BLaER1 (cell line): ENCODE data around the gene PRKAG2.
"Not testable (repeated sequence)": the region's sequence is repeated elsewhere in the genome, so short reads cannot be mapped to it uniquely, and the experiment has no call there.

Experiments
- H3K27ac ChIP-seq: shearing (Covaris generic); formaldehyde crosslinking; 2 replicates; pipeline ENCODE4 v1.8.1; 2022
- H3K27me3 ChIP-seq: shearing (Covaris generic); formaldehyde crosslinking; 2 replicates; pipeline ENCODE4 v1.8.1; 2022
- H3K36me3 ChIP-seq: shearing (Covaris generic); formaldehyde crosslinking; 2 replicates; pipeline ENCODE4 v1.8.1; 2022
- H3K4me1 ChIP-seq: shearing (Covaris generic); formaldehyde crosslinking; 2 replicates; pipeline ENCODE4 v1.8.1; 2022
- H3K4me2 ChIP-seq: shearing (Covaris generic); formaldehyde crosslinking; 2 replicates; pipeline ENCODE4 v1.8.1; 2022
- H3K4me3 ChIP-seq: shearing (Covaris generic); formaldehyde crosslinking; 2 replicates; pipeline ENCODE4 v1.8.1; 2022
- H3K9ac ChIP-seq: shearing (Covaris generic); formaldehyde crosslinking; 2 replicates; pipeline ENCODE4 v1.8.1; 2022
- H3K9me3 ChIP-seq: shearing (Covaris generic); formaldehyde crosslinking; 2 replicates; pipeline ENCODE4 v1.8.1; 2022
- H4K20me1 ChIP-seq: shearing (Covaris generic); formaldehyde crosslinking; 2 replicates; pipeline ENCODE4 v1.8.1; 2022
- Cebpa-rat ChIP-seq: shearing (Covaris generic); IDR thresholded peaks from 2 replicates; pipeline ENCODE4 v1.8.1; 2022

PRKAG2 gene

GRCh38 chr7:151783958-151784575 is 92.8 kb downstream of the PRKAG2 start:
- no peak overlapping the region for H3K4me3 ChIP-seq
- H3K4me1 ChIP-seq = peaks cover 19% of the 10 kb centered on the region
- 0 out of 2 replicates have a peak, but pooled peaks cover 3% of the 10 kb centered on the region for H3K9me3 ChIP-seq
- no peak for TF ChIP-seq Cebpa-rat
- H3K4me2 ChIP-seq = no peak overlapping the region
- H4K20me1 ChIP-seq = no peaks in the 10 kb centered on the region
- no peaks in the 10 kb centered on the region for H3K27me3 ChIP-seq
- no peak overlapping the region for H3K27ac ChIP-seq
- H3K9ac ChIP-seq = no peak overlapping the region
- H3K36me3 ChIP-seq = peaks cover 6% of the 10 kb centered on the region; the same call in 1 of the 2 replicates

GRCh38 chr7:151782598-151783448 is 94.1 kb downstream of the PRKAG2 start:
- peaks cover 13% of the 10 kb centered on the region for H3K36me3 ChIP-seq
- TF ChIP-seq Cebpa-rat = no peak
- H3K4me3 ChIP-seq = peak overlapping the region; percentile 39
- H3K9me3 ChIP-seq = peaks cover 10% of the 10 kb centered on the region
- 0 out of 2 replicates have a peak overlapping the region, but pooled peaks have one; percentile 11 for H3K27ac ChIP-seq
- peak overlapping the region; percentile 71 for H3K4me2 ChIP-seq
- H3K4me1 ChIP-seq = peaks cover 25% of the 10 kb centered on the region
- no peaks in the 10 kb centered on the region for H3K27me3 ChIP-seq
- no peak overlapping the region; the same call in 1 of the 2 replicates for H3K9ac ChIP-seq
- H4K20me1 ChIP-seq = no peaks in the 10 kb centered on the region

- peaks cover 16% of the 10 kb centered on the region for H3K36me3 ChIP-seq
- peaks cover 28% of the 10 kb centered on the region for H3K4me1 ChIP-seq
- H4K20me1 ChIP-seq, H3K4me3 ChIP-seq, H3K9ac ChIP-seq, H3K27ac ChIP-seq, H3K27me3 ChIP-seq: not testable (repeated sequence)
- H3K9me3 ChIP-seq = peaks cover 15% of the 10 kb centered on the region
- H3K4me2 ChIP-seq = peak overlapping the region; percentile 71
Observed at GRCh38 chr7:151782256-151782597, 94.7 kb downstream of the PRKAG2 start.

- Histone ChIP-seq H3K4me1 (peaks cover 38% of the 10 kb centered on the region), H3K4me3 (no peak overlapping the region), H3K36me3 (peaks cover 16% of the 10 kb centered on the region), H3K9me3 (peaks cover 15% of the 10 kb centered on the region), H3K27me3 (no peaks in the 10 kb centered on the region), H3K27ac (no peak overlapping the region), H4K20me1 (no peaks in the 10 kb centered on the region), H3K9ac (no peak overlapping the region), H3K4me2 (no peak overlapping the region)
- no peak for TF ChIP-seq Cebpa-rat
Observed at GRCh38 chr7:151781161-151781845, 95.6 kb downstream of the PRKAG2 start.

- H3K36me3 ChIP-seq = peaks cover 12% of the 10 kb centered on the region
- TF ChIP-seq Cebpa-rat = no peak
Observed at GRCh38 chr7:151780631-151781030, 96.3 kb downstream of the PRKAG2 start.

GRCh38 chr7:151779678-151780077 is 97.2 kb downstream of the PRKAG2 start:
- Histone ChIP-seq H3K27me3 (no peaks in the 10 kb centered on the region), H4K20me1 (no peaks in the 10 kb centered on the region), H3K4me1 (peaks cover 54% of the 10 kb centered on the region), H3K27ac (no peak overlapping the region), H3K4me2 (peak overlapping the region; percentile 52), H3K36me3 (peaks cover 12% of the 10 kb centered on the region), H3K9ac (peak overlapping the region; percentile 23; the same call in 1 of the 2 replicates), H3K9me3 (peaks cover 15% of the 10 kb centered on the region), H3K4me3 (no peak overlapping the region)
- TF ChIP-seq Cebpa-rat = no peak

More at GRCh38 chr7:151780631-151781030, 96.3 kb downstream of the PRKAG2 start:
- H3K27ac ChIP-seq = no peak overlapping the region
- H3K4me2 ChIP-seq = no peak overlapping the region
- H3K27me3 ChIP-seq = no peaks in the 10 kb centered on the region
- peaks cover 15% of the 10 kb centered on the region for H3K9me3 ChIP-seq
- H4K20me1 ChIP-seq = no peaks in the 10 kb centered on the region
- H3K4me3 ChIP-seq = no peak overlapping the region
- peaks cover 44% of the 10 kb centered on the region for H3K4me1 ChIP-seq
- H3K9ac ChIP-seq = no peak overlapping the region

- H3K4me1 ChIP-seq = peaks cover 57% of the 10 kb centered on the region
- H3K4me2 ChIP-seq = peak overlapping the region; percentile 52
- no peaks in the 10 kb centered on the region for H3K27me3 ChIP-seq
- no peak overlapping the region for H3K4me3 ChIP-seq
- H3K9me3 ChIP-seq = peaks cover 15% of the 10 kb centered on the region
- H4K20me1 ChIP-seq = no peaks in the 10 kb centered on the region
- no peak overlapping the region for H3K27ac ChIP-seq
- H3K9ac ChIP-seq = peak overlapping the region; percentile 23; the same call in 1 of the 2 replicates
- peaks cover 12% of the 10 kb centered on the region for H3K36me3 ChIP-seq
- TF ChIP-seq Cebpa-rat = no peak
Observed at GRCh38 chr7:151779255-151779654, 97.7 kb downstream of the PRKAG2 start.

- Histone ChIP-seq H3K4me1 (peaks cover 55% of the 10 kb centered on the region), H3K9me3 (peaks cover 15% of the 10 kb centered on the region)
Observed at GRCh38 chr7:151777908-151778670, 98.8 kb downstream of the PRKAG2 start.

GRCh38 chr7:151777495-151777880 is 99.4 kb downstream of the PRKAG2 start:
- H3K27me3 ChIP-seq = no peaks in the 10 kb centered on the region
- no peak overlapping the region for H3K9ac ChIP-seq
- H4K20me1 ChIP-seq = no peaks in the 10 kb centered on the region
- H3K27ac ChIP-seq = peak overlapping the region; percentile 67; the same call in 1 of the 2 replicates
- no peak for TF ChIP-seq Cebpa-rat
- H3K4me1 ChIP-seq = peaks cover 49% of the 10 kb centered on the region
- peak overlapping the region; percentile 81; the same call in 1 of the 2 replicates for H3K4me2 ChIP-seq
- peaks cover 12% of the 10 kb centered on the region for H3K36me3 ChIP-seq
- no peak overlapping the region for H3K4me3 ChIP-seq
- peaks cover 12% of the 10 kb centered on the region for H3K9me3 ChIP-seq

More at GRCh38 chr7:151777908-151778670, 98.8 kb downstream of the PRKAG2 start:
- Histone ChIP-seq H4K20me1 (no peaks in the 10 kb centered on the region), H3K4me3 (no peak overlapping the region), H3K27ac (no peak overlapping the region), H3K4me2 (no peak overlapping the region), H3K36me3 (peaks cover 12% of the 10 kb centered on the region), H3K9ac (no peak overlapping the region), H3K27me3 (no peaks in the 10 kb centered on the region)
- no peak for TF ChIP-seq Cebpa-rat
